ENCODE measurements around the gene TUBA8.

GRCh38 chr22:18104566-18104965, 6.0 kb upstream of the TUBA8 start:
- TF ChIP-seq, protein P1, sequence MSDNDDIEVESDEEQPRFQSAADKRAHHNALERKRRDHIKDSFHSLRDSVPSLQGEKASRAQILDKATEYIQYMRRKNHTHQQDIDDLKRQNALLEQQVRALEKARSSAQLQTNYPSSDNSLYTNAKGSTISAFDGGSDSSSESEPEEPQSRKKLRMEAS (IDR thresholded peaks at IDR 0.05; ENCODE audit: insufficient read depth, insufficient read length), result no peak
- TF ChIP-seq CTCF (IDR thresholded peaks at IDR 0.05; ENCODE audit: extremely low read depth in 1 of 2, insufficient read depth in 1 of 2, low read depth in 1 of 2, low read length in 2 of 2), result no peak
- no peak for TF ChIP-seq POLR2A (IDR thresholded peaks at IDR 0.05; ENCODE audit: low read depth, low read length)
- no peak for TF ChIP-seq POLR2AphosphoS5 (IDR thresholded peaks at IDR 0.05; ENCODE audit: insufficient read depth, low read depth, low read length)
- no peak for TF ChIP-seq EZH2 (IDR thresholded peaks at IDR 0.05; ENCODE audit: borderline replicate concordance, low read depth, low read length, severe bottlenecking)
- TF ChIP-seq MYC (IDR thresholded peaks at IDR 0.05; ENCODE audit: low read depth, low read length), result no peak
- no peak for TF ChIP-seq GATA2 (IDR thresholded peaks at IDR 0.05; ENCODE audit: insufficient read depth, insufficient read length, low read depth, low read length)
- TF ChIP-seq JUN (IDR thresholded peaks at IDR 0.05; ENCODE audit: borderline replicate concordance, insufficient read depth, insufficient read length, low read depth), result no peak
- no peak for TF ChIP-seq FOS (IDR thresholded peaks at IDR 0.05; ENCODE audit: borderline replicate concordance, insufficient read depth, low read length)
